Measurements from ENCODE around the gene EZH2.

EZH2 gene

DNA sequence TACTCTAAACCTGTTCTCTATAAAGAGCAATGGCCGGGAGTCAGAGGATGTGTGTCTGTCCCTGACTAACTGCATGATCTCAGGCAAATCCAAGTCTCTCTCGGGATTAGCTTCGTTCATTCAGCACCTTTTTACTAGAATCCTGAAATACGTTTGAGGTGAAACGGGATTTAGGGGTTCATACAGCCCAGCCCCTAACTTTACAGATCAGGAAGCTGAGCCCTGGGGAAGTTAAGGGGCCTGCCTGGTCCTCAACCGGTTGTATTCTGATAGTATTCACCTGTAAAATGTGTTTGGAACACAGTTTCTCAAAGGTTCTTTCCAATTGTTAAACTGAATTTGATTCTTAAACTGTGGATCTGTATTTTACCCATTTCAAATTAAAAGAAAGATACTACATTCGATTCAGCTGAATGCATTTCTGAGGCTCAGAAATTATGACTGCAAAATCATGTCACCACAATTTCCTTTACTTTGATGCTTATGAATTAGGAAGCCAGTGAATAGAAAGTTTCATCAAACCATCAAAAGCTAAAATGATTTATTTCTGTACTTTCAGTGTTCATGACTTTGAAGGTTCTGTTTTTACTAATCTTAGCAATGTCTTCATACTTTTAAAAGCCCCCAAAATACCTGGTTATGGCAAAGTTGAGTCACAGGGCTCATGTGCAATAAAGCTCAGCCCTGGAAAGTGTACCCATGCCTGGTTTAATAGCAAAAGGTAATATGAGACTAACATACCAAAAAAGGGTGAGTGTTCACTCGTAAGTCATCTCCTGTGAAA lies 28.9 kb upstream of the EZH2 start:
- H3K4me3 ChIP-seq (ENCODE audit: low read length): no peak overlapping the region
- DNase-seq (ENCODE audit: low read depth): no peak
- TF ChIP-seq, protein P1, sequence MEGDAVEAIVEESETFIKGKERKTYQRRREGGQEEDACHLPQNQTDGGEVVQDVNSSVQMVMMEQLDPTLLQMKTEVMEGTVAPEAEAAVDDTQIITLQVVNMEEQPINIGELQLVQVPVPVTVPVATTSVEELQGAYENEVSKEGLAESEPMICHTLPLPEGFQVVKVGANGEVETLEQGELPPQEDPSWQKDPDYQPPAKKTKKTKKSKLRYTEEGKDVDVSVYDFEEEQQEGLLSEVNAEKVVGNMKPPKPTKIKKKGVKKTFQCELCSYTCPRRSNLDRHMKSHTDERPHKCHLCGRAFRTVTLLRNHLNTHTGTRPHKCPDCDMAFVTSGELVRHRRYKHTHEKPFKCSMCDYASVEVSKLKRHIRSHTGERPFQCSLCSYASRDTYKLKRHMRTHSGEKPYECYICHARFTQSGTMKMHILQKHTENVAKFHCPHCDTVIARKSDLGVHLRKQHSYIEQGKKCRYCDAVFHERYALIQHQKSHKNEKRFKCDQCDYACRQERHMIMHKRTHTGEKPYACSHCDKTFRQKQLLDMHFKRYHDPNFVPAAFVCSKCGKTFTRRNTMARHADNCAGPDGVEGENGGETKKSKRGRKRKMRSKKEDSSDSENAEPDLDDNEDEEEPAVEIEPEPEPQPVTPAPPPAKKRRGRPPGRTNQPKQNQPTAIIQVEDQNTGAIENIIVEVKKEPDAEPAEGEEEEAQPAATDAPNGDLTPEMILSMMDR (conservative IDR thresholded peaks at IDR 0.05; ENCODE audit: low read length): no peak

DNA sequence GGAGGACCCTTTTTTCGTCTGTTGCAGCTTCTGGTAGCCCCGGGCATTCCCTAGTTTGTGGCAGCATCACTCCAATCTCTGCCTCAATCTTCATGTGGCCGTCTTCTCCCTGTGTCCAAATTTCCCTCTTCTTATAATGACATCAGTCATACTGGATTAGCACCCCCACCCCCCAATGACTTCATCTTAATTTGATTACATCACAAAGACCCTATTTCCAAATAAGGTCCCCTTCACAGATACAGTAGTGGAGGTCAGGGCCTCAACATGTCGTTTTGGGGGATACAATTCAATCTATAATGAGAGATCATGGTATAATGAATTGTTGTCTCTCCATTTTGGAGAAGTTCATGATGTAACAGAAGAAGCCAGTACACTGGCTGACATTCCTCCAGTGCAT lies 28.1 kb upstream of the EZH2 start:
- TF ChIP-seq, protein P1 (conservative IDR thresholded peaks at IDR 0.05; ENCODE audit: low read length): no peak
- no peak for DNase-seq (ENCODE audit: low read depth)
- H3K4me3 ChIP-seq (ENCODE audit: low read length): no peak overlapping the region

DNA sequence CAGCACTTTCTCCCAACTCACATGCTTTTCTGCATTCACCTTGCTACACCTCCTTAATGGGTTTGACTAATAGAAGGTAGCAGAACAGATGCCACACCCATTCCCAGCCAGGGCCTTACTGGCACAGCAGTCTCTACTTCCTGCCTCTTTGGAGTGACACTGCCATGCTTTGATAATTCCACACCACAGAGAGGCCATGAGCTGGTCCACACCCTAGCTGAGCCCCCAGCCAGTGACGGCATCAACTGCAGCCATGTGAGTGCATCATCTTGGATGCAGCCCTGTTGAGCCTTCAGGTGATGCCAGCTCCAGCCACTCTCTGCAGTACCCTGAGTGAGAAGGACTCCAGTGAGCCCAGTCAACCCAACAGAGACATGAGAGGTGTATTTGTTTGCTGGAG lies 27.5 kb upstream of the EZH2 start:
- H3K4me3 ChIP-seq (ENCODE audit: low read length): no peak overlapping the region
- TF ChIP-seq, protein P1 (conservative IDR thresholded peaks at IDR 0.05; ENCODE audit: low read length): no peak
- no peak for DNase-seq (ENCODE audit: low read depth)

DNA sequence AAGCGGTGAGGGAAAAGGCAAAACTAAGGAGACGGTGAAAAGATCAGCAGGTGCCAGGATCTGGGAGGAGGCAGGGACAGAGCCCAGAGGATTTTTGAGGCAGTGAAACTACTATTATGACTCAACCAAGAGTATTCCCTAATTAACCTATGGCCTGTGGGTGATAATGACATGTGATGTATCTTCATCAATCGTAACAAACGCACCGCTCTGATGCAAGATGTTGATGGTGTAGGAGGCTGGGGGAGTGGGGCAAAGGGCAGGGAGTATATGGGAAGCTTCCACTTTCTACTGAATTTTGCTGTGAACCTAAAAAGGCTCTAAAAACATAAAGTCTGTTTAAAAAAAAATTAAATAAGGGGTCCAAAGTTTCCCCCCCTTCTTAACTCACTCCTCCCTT lies 25.5 kb upstream of the EZH2 start:
- DNase-seq (ENCODE audit: low read depth): no peak
- TF ChIP-seq, protein P1 (conservative IDR thresholded peaks at IDR 0.05; ENCODE audit: low read length): no peak
- H3K4me3 ChIP-seq (ENCODE audit: low read length): no peak overlapping the region

DNA sequence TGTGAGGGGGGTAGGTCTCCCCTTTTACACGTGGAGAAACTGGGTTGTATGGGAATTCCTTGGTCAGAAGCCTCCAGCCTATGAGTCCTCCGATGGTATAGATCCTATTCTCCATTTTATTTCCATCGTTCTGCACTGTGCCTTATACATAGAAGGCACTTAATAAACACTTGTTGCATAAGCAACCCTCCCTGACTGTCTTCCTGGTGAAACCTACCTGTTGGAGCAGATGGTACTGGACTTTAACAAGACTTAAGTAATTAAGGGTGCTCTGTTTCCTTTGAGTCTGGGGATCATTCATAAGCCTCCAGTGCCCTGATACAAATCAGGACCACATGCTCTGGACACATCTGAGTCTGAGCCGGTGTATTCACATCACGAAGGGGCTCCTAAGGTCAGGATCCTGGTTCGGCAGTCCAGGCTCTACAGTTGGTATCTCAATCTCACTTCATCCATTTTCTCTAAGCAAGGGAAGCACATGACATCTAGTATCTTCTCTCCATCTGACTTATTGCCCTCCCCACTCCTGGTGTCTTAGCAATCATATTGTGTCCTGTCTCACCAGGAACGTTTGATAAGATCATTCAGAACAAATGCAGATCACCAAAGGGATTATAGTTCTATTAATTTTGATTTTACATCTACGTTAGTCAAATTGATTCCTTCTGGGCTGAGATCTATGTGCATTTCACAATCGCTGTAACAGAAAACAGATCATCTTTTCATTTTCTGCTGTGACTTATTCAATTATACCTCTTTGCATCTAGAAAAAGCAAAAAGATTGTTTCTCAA lies 22.8 kb upstream of the EZH2 start:
- no peak for DNase-seq (ENCODE audit: low read depth)
- TF ChIP-seq, protein P1 (conservative IDR thresholded peaks at IDR 0.05; ENCODE audit: low read length): no peak

DNA sequence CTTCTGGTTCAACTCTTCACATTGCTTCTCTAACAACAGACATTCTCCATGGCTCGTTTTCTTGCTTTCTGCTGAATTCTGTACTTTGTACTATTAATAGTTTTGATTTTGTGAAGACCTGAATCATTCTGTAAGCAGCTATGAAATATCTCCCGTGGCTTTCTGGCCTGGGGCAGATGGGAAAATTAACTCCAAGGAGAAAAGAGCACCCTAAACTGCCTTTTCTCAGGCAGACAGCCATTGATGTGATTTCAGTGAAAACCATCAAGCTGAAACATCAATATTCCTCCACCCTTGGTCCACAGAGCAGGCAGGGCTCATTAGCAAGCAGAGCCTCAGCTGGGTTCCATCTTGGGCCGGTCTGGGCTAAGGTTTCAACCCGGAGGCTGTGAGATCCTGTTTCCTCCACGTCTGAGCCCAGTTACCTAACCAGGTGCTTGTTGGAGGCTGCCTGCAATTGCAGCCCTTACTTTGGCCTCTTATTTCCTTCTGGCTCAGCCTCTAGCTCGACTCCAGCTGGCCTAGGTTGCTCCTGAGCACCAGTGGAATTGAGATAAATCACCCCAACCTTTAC lies 21.1 kb upstream of the EZH2 start:
- TF ChIP-seq, protein P1 (conservative IDR thresholded peaks at IDR 0.05; ENCODE audit: low read length): no peak
- DNase-seq (ENCODE audit: low read depth): no peak
- H3K4me3 ChIP-seq (ENCODE audit: low read length): no peak overlapping the region

More for the DNA sequence above, 22.8 kb upstream of the EZH2 start:
- no peak overlapping the region for H3K4me3 ChIP-seq (ENCODE audit: low read length)

All from AG10803 (cell line).